Left colon (tissue), 2 donors: ENCODE data around the gene ZNF780A. TPM values are rescaled to one million over a fixed set of nuclear protein-coding genes. Genes with fewer than 3 reads are reported as not detected.
"Not testable (repeated sequence)": the region's sequence is repeated elsewhere in the genome, so short reads cannot be mapped to it uniquely, and the experiment has no call there.

Source experiments
- ATAC-seq: fragments of 200-7000 bp; cut with Tn5 transposase; one replicate; pipeline ENCODE4 v1.9.1; 2020; ENCODE audit warnings: mild to moderate bottlenecking, moderate library complexity
- DNase-seq, 2 donors: peaks; one replicate each; pipeline ENCODE4 v3.0.0-alpha.2; 2020
- intact Hi-C, 2 donors: fragments of 100-400 bp; cut with DNase I in 1 of 2; cut with micrococcal nuclease in 1 of 2; formaldehyde crosslinking; loops; one replicate each; pipeline versions ENCODE4 v1.11.2 to v1.14.0; 2022; cut with DNase I, micrococcal nuclease
- long read RNA-seq: library from polyadenylated mRNA; unstranded; transcript quantifications from one replicate; pipeline ENCODE4 v2.0.0, GENCODE V29; 2021
- total RNA-seq, 2 donors: library from RNA; stranded (reverse); fragmentation: NEBNext Ultra II Directional; extraction: Animal tissue kit (Norgen Biotek cat#: 25700); gene quantifications; one replicate each; pipeline ENCODE4 v1.2.1, GENCODE V29; 2021
- donor health status: DM: no; HTN: no; CAD: no.
- donor health status: DM: yes; HTN: yes; CAD: no.

The ZNF780A gene
- 10 to 100 TPM; 11.7 to 12.8 TPM for total RNA-seq
- long read RNA-seq, partial matches to known transcripts: 0 of 2 reads
- long read RNA-seq, other reads (novel, unspliced or antisense): 1 of 2 reads

DNA sequence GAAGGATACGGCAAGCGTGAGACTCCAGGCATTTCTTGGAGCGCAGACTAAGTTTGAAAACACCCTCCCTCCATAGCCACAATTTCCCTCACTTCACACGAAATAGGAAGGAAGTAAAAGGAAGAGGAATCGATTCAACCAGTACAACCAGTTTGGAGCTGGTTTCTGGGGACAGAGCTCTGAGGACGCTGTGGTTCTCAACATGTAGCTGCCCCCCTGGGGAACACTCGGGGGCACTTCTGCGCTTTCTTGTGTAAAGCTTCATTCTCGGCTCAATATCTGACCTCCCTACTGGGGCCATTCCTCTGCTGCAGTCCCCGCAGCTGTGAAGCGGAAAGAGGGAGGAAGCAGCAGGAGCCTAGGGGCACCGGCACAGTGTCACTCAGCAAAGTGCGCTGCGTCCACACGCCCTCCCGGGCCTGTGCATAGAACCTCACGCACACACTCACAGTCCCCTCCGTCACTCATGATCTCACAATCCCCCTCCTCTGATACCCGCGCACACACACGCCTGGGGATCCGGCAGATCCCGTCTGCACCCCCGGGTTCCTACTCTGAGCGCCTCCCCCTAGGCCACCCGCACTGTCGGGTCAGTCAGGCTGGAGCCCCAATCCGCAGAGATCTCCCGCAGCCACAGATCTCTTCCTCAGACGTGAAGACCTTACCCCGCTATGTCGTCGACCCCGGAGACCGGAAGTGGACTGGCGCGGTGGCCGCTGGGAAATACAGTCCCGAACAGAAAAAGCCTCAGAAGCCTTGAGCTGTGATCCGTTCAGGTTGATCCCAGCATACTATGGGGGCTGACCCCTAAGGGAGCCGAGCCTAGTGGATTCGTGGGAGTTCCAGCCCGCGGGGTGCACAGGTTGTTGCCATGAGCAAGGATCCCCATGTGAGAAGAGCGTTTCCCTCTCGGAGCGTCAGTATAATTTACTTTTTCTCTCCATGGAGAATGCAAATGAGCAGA lies at the start of gene ZNF780A:
Gene ZNF780A (minus strand): TSS at position 703 of the 964 bp plus-strand sequence. CDS start 6,190 bp downstream, outside the sequence.
- intact Hi-C loops: no loop called here
- DNase-seq: peak; percentile 77 to 86
- peak; percentile 96 for ATAC-seq

DNA sequence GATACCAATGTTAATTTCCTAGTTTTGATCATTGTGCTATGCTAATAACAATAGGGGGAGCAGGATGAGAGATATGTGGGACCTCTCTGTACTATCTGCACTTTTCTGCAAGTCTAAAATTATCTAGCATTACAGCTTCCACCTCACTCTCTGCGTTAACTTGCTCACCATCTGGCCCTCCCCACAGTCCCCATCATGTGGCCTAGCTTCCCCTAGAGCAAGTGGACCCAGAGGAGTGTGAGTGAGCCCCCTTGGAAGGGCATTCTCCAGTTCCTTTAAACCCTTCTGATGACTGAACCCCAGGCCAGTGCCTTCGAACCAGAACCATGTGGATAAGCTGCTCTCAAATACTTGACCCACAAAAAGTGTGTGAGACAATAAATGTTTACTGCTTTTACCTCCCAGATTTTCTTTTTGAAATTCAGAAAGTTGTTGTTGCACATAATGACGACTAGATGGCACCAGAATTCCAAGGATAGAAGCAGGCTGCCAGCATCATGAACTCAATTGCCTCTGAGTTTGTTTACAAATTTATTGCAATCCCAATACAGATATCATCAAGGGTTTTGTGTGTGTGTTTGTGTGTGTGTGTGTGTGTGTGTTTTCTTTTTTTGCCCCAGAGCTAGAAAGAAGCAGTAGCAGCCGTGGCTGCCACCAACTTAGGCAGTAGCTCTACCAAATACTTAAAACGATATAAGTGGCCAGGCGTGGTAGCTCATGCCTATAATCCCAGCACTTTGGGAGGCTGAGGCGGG lies 49.0 kb upstream of the ZNF780A start:
- intact Hi-C loops: loop anchor here in 1 of 2 donors (5.0 kb wide), 1 partner anchor 83 kb away; no protein-coding TSS in a partner anchor
- no peak for DNase-seq
- peak; percentile 65 for ATAC-seq

DNA sequence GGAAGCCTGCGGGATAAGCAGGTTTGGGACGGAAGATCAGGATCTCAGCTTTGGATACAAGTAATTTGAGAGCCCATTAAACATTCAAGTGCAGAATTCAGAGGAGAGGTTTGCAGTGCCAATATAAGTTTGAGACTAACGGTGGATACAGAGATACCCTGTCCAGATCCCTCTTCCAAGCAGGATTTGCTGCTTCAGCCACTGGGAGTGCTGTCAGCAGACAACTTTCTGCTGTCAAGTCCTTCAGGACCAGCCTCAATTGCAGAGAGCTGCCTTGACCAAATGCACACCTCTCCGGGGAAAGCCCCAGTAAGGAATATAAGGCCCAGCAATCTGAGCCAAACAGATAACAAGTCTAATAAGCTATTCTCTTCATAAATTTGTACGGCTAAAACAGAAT lies 46.1 kb upstream of the ZNF780A start:
- ATAC-seq (no peak), DNase-seq (no peak)
- intact Hi-C loops: loop anchor here in 1 of 2 donors (5.0 kb wide), 1 partner anchor 85 kb away; no protein-coding TSS in a partner anchor

DNA sequence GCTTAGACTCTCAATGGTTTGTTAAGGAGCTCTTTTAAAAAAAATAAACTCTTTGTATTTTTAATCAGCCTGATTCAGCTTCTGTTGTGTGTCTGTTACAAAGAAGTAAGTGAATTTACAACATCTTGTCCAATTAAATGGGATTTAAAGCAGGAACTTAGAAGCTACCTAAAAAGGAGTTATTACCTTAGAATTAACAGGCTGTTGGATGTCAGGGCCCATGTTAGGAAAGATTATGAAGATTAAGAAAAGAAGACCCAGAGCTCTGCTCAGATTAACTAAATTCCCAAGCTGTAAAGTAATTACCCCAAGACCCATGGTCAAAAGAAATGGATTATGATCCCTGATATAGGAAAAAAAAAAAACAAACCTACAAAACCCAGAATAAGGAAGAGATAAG lies 44.1 kb upstream of the ZNF780A start:
- DNase-seq (no peak), ATAC-seq (no peak)
- intact Hi-C loops: loop anchor here in 1 of 2 donors (5.0 kb wide), 1 partner anchor 87 kb away; no protein-coding TSS in a partner anchor

DNA sequence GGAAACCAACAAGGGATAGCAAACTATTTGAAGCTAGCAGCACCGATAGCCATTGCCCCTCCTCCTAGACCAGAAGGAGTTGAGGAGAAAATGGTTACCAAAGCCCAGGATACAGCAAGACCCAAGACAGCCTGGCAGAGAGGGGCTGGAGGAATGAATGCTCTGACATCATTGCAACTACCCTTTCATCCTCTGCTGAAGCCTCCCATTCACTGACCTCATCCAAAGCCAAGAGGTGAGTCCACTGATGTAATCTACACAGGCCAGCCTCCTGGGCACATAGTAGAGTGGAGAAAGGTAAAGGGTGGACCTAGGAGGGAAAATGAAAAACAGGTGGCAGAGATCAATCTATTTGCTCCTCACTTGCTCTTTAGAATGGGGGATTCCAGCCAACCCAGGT lies 42.7 kb upstream of the ZNF780A start:
- ATAC-seq (no peak), DNase-seq (no peak)
- intact Hi-C loops: no loop called here

DNA sequence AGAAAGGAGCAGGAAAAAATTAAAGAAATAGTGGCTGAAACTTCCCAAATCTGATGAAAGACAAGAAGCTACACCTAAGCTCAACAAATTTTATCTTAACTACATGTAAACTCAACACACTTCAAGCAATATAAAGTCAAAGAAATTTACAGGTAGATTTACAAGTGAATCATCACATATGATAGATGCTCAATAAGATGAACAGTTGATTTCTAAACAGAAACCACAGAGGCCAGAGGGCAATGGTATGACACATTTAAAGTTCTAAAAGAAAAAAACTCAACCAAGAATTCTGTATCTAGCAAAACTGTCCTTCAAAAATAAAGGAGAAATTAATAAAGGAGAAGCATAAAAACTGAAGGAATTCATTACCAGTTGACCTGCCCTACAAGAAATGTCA lies 39.3 kb upstream of the ZNF780A start:
- ATAC-seq (no peak), DNase-seq (no peak)
- intact Hi-C loops: no loop called here

DNA sequence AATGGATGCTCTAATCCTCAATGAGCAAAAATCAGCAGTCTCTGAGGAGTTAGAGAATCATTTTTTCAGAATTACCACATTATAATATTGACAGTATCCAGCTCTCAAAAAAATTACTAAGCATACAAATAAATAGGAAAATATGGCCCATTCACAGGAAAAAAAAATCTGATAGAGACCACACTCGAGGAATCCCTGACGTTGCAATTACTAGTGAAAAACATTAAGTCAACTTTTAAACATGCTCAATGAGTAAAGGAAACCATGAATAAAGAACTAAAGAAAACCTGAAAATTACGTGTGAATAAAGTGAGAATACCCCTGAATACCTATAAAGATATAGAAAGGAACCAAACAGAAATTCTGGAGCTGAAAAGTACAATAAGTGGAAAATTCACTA lies 38.7 kb upstream of the ZNF780A start:
- ATAC-seq (no peak), DNase-seq (no peak)
- intact Hi-C loops: no loop called here

DNA sequence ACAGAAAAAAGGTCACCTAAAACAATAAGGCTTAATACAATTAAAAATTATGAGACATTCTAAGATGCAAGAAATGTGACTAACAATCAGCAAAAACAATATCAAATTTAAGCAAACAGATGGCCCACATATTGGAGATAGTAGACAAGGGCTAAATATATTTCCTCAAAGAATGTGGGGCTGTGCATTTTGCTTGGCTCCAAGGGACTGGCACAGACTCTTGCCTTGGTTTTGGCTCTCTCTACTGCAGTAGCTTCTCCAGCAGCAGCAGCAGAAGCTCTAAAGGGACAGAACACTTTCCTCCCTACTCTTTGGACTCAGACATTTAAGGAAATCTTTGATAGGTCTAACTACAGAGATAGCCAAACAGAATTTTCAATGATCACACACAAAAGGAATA lies 38.2 kb upstream of the ZNF780A start:
- DNase-seq (no peak), ATAC-seq (no peak)
- intact Hi-C loops: no loop called here

DNA sequence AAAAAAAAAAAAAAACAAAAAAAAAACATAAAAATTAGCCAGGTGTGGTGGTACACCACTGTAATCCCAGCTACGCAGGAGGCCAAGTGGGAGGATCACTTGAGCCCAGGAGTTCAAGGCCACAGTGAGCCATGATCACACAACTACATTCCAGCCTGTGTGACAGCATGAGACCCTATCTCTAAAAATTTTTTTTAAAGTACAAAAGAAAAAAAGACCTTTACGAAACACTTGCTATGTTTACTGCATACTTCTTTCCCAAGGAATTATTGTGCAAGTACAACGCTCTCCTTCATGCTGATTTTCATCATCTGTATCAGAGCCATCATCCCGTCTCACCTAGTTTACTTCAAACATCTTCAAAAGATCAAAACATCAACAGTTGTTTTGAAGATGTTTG lies 28.6 kb upstream of the ZNF780A start:
- DNase-seq (no peak), ATAC-seq (no peak)
- intact Hi-C loops: no loop called here

DNA sequence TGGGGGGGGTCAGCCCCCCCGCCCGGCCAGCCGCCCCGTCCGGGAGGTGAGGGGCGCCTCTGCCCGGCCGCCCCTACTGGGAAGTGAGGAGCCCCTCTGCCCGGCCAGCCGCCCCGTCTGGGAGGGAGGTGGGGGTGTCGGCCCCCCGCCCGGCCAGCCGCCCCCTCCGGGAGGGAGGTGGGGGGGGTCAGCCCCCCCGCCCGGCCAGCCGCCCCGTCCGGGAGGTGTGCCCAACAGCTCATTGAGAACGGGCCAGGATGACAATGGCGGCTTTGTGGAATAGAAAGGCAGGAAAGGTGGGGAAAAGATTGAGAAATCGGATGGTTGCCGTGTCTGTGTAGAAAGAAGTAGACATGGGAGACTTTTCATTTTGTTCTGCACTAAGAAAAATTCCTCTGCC lies 27.9 kb upstream of the ZNF780A start:
- DNase-seq, ATAC-seq, intact Hi-C loops: not testable (repeated sequence)

DNA sequence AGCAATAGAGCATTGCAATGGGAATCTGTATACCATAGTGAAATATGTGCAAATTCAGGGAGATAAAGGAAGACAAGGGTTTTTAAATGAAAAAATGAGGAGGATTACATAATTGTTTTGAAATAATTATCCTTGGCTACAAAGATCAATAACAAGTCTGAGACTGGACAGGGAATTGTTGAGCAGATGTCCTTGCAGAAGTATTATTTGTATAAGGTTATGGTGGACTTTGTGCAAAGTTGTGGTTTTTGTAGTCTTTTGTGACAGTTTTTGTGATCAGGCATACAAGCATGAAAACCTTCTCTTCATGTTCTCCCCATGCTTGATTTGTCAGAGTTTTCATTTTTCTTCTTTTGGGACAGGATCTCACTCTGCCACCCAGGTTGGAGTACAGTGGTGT lies 25.3 kb upstream of the ZNF780A start:
- no peak for DNase-seq
- intact Hi-C loops: no loop called here
- ATAC-seq: no peak

DNA sequence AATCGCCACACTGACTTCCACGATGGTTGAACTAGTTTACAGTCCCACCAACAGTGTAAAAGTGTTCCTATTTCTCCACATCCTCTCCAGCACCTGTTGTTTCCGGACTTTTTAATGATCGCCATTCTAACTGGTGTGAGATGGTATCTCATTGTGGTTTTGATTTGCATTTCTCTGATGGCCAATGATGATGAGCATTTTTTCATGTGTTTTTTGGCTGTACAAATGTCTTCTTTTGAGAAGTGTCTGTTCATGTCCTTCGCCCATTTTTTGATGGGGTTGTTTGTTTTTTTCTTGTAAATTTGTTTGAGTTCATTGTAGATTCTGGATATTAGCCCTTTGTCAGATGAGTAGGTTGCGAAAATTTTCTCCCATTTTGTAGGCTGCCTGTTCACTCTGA lies 23.4 kb upstream of the ZNF780A start:
- intact Hi-C loops, ATAC-seq, DNase-seq: not testable (repeated sequence)

DNA sequence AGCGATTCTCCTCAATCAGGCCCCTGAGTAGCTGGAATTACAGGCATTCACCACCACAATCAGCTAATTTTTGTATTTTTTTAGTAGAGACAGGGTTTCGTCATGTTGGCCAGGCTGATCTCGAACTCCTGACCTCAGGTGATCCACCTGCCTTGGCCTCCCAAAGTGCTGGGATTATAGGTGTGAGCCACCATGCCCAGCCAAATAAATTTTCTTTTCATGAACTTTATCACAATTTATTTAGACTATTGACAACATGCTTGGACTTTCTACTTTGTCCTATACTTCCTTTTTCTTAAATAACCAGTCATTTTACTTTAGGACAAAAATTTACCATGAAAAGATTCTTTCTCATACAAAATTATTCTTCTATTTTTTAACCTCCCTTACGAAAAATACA lies 21.5 kb upstream of the ZNF780A start:
- intact Hi-C loops: not testable (repeated sequence)

DNA sequence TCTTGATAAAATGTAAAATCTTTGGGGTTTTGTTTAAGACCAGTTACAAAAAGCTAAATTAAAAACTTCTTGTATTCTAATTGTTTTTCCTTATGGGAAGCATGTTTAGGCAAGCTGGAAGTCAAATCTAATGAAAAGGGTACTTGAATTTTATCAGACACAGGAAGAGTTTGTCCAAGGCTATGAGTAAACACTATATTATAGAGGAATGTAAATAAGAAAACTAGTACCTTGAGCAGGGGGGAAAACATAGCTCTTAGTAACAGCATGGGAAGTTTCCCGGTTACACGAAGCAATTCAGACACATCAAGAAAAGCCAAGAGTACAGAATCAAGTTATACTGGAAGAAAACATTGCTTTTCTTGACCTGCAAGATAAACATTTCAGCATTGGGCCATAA lies 19.8 kb upstream of the ZNF780A start:
- intact Hi-C loops: no loop called here
- ATAC-seq: no peak

More for the DNA sequence above, 21.5 kb upstream of the ZNF780A start:
- not testable (repeated sequence) for DNase-seq, ATAC-seq

DNA sequence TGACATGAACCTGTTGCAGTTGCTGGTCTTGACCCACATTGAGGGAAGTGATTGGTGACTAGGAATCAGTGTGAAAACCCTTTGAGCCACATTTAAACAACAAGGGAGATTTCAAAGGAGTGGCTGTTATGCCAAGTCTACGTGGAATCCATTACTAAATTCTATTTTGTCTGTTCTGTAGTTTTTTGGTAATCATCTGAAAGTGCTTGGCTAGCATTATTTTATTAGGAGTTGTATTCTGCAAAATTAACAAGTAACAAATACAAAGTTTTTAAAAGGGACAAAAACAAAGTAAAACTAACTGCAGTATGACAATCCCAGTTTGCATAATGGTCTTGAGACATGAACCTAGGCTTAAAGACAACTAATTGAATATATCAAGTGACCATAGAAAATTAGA lies 14.0 kb upstream of the ZNF780A start:
- ATAC-seq (no peak), DNase-seq (no peak)
- intact Hi-C loops: no loop called here

More for the DNA sequence above, 19.8 kb upstream of the ZNF780A start:
- no peak for DNase-seq

DNA sequence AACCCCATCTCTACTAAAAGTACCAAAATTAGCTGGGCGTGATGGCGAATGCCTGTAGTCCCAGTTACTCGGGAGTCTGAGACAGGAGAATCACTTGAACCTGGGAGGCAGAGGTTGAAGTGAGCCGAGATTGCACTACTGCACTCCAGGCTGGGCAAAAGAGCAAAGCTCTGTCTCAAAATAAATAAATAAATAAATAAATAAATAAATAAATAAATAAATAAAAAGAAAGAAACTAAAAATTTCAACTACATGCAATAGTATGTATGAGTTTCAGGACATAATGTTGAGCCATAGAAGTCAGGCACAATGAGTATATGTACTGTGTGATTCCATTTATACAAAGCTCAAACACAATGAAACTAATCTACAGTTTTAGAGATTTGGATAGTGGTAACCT lies 12.9 kb upstream of the ZNF780A start:
- ATAC-seq (no peak), DNase-seq (no peak)
- intact Hi-C loops: no loop called here

DNA sequence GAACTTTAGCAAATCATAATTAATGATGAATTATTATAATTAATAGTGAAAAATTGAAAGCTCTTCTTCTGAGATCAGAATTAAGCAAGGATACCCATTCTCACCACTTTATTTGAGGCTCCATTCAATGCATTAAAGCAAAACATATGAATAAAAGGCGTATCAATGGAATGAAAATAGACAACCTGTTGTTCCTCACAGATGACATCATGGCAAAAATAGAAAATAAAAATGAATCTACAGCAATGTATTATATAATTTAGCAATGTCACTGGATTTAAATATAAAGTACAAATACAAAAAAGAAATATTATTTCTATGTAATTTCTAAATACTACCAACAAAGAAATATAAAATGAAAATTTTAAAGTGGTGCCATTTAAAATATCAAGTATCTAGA lies 11.1 kb upstream of the ZNF780A start:
- intact Hi-C loops: no loop called here
- ATAC-seq: no peak
- no peak for DNase-seq

DNA sequence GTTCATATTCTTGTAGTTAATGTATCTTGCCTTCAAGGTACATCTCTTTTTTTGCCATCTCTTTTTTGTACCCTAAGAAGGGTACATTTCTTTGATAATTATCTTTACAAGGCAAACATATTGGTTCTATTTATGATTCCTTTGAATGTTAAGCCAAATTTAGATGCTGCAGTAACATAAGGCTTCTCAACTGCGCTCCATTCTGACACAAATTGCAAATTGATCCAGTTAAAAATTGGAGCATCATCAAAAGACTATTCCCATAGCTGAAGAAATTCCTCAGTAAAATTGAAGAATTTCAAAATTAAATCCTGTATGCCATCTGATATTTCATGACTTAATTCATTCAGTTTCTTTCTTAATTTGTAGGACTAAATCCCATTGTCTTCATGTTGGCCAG lies 2.7 kb upstream of the ZNF780A start:
- no peak for ATAC-seq
- no peak for DNase-seq
- intact Hi-C loops: no loop called here
